ENCODE results near the gene GRK1.

DNA sequence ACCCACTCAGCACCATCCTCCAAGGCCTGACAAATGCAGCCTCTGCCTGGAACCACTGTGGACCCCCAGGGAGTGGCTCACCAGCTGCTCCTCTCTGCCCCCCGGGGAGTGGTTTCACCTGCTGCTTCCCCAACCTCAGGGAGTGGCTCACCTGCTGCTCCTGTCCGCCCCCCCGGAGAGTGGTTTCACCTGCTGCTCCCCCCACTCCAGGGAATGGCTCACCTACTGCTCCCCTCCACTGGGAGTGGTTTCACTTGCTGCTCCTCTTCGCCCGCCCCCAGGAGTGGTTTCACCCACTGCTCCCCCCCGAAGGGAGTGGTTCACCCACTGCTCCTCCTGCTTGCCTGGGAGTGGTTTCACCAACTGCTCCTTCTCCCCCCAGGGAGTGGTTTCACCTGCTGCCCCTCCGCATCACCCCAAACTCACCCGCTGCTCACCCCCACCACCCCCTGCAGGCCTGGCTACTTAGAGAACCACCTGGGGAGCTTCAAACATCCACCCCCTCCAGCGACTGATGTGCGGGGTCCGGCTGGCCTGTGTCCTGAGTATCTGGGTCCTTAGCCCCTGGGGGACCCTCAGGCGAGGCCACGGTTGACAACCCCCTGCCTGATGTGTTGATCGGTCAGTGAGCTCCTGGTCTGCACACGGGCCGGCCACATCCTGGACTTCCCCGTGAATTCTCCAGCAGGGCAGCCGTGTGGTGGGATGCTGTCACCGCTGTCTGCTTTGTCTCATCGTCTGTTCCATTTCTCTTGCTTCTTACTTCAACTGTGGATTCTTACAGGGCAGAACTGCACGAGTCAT is 77.4 kb downstream of the GRK1 start:
- TF ChIP-seq POLR2A (IDR thresholded peaks at IDR 0.05; ENCODE audit: low read length) (no peak), GATA1 (IDR thresholded peaks at IDR 0.05; ENCODE audit: low read depth, low read length) (no peak)

Data from erythroblast (primary cell).